ENCODE results near the gene ANO1. TPM values are rescaled to one million over a fixed set of nuclear protein-coding genes. Genes with fewer than 3 reads are reported as not detected.

ANO1 gene
- total RNA-seq, 4 donors from 2014 or later: 1.5 to 8.7 (median 4.6) TPM

GRCh38 chr11:70080763-70081162, 2.6 kb downstream of the ANO1 start:
- no peak for TF ChIP-seq CTCF (IDR thresholded peaks at IDR 0.05; ENCODE audit: low read depth)

GRCh38 chr11:70082829-70083228, 4.7 kb downstream of the ANO1 start:
- TF ChIP-seq CTCF (IDR thresholded peaks at IDR 0.05; ENCODE audit: low read depth): no peak

GRCh38 chr11:70084046-70084984, 6.2 kb downstream of the ANO1 start:
- TF ChIP-seq CTCF (IDR thresholded peaks at IDR 0.05; ENCODE audit: low read depth): no peak

GRCh38 chr11:70085815-70086769, 8.0 kb downstream of the ANO1 start:
- no peak for TF ChIP-seq CTCF (IDR thresholded peaks at IDR 0.05; ENCODE audit: low read depth)

- no peak for TF ChIP-seq CTCF (IDR thresholded peaks at IDR 0.05; ENCODE audit: low read depth)
These were observed 9.5 kb downstream of the ANO1 start for GRCh38 chr11:70087446-70088167.

- no peak for TF ChIP-seq CTCF (IDR thresholded peaks at IDR 0.05; ENCODE audit: low read depth)
These were observed 10.7 kb downstream of the ANO1 start for GRCh38 chr11:70088735-70089250.

Measured in subcutaneous adipose tissue (tissue), 4 donors.